HG02610 (cell line): ENCODE data around the gene ERCC1.
"Not testable (repeated sequence)": the region's sequence is repeated elsewhere in the genome, so short reads cannot be mapped to it uniquely, and the experiment has no call there.

Source experiments
- ATAC-seq: cut with Tn5 transposase; IDR thresholded peaks from one replicate; pipeline ENCODE4 v1.9.1; 2021; ENCODE audit warnings: mild to moderate bottlenecking, moderate library complexity; ENCODE audit not compliant: unreplicated experiment

Gene ERCC1

GRCh38 chr19:45431008-45431407 is 7.3 kb upstream of the ERCC1 start:
- ATAC-seq, result not testable (repeated sequence)

- ATAC-seq, result not testable (repeated sequence)
Observed at GRCh38 chr19:45429896-45430295, 6.2 kb upstream of the ERCC1 start.

GRCh38 chr19:45428384-45429231 is 4.9 kb upstream of the ERCC1 start:
- no peak for ATAC-seq

- ATAC-seq, result no peak
Observed at GRCh38 chr19:45424191-45425058, 708 bp upstream of the ERCC1 start.

GRCh38 chr19:45423033-45423588 is 606 bp downstream of the ERCC1 start:
- ATAC-seq, result no peak

- ATAC-seq, result no peak
Observed at GRCh38 chr19:45421947-45422498, 1.7 kb downstream of the ERCC1 start.

GRCh38 chr19:45420871-45421270 is 2.8 kb downstream of the ERCC1 start:
- no peak for ATAC-seq

- no peak for ATAC-seq
Observed at GRCh38 chr19:45420356-45420755, 3.4 kb downstream of the ERCC1 start.

GRCh38 chr19:45419895-45420294 is 3.8 kb downstream of the ERCC1 start:
- ATAC-seq, result no peak

GRCh38 chr19:45419396-45419795 is 4.3 kb downstream of the ERCC1 start:
- ATAC-seq, result peak; percentile 57

GRCh38 chr19:45418802-45419201 is 4.9 kb downstream of the ERCC1 start:
- ATAC-seq, result no peak

GRCh38 chr19:45417151-45417550 is 6.6 kb downstream of the ERCC1 start:
- ATAC-seq, result no peak

GRCh38 chr19:45414468-45414867 is 9.2 kb downstream of the ERCC1 start:
- ATAC-seq, result no peak

- no peak for ATAC-seq
Observed at GRCh38 chr19:45413497-45413896, 10.2 kb downstream of the ERCC1 start.

GRCh38 chr19:45410330-45410729 is 13.4 kb downstream of the ERCC1 start:
- not testable (repeated sequence) for ATAC-seq

- ATAC-seq, result no peak
Observed at GRCh38 chr19:45409557-45409920, 14.2 kb downstream of the ERCC1 start.

- no peak for ATAC-seq
Observed at GRCh38 chr19:45408830-45409556, 14.7 kb downstream of the ERCC1 start.

GRCh38 chr19:45408121-45408520 is 15.6 kb downstream of the ERCC1 start:
- ATAC-seq, result no peak

GRCh38 chr19:45407585-45407984 is 16.1 kb downstream of the ERCC1 start:
- not testable (repeated sequence) for ATAC-seq

- no peak for ATAC-seq
Observed at GRCh38 chr19:45407091-45407375, 16.7 kb downstream of the ERCC1 start.
